UCSD-AML1 (cell line): ENCODE measurements around the gene ITPKC.

Source experiments
- DNase-seq: peaks from one replicate; lab custom pipeline; 2025; ENCODE audit not compliant: unreplicated experiment; lab: John Stamatoyannopoulos, UW

The ITPKC gene

DNA sequence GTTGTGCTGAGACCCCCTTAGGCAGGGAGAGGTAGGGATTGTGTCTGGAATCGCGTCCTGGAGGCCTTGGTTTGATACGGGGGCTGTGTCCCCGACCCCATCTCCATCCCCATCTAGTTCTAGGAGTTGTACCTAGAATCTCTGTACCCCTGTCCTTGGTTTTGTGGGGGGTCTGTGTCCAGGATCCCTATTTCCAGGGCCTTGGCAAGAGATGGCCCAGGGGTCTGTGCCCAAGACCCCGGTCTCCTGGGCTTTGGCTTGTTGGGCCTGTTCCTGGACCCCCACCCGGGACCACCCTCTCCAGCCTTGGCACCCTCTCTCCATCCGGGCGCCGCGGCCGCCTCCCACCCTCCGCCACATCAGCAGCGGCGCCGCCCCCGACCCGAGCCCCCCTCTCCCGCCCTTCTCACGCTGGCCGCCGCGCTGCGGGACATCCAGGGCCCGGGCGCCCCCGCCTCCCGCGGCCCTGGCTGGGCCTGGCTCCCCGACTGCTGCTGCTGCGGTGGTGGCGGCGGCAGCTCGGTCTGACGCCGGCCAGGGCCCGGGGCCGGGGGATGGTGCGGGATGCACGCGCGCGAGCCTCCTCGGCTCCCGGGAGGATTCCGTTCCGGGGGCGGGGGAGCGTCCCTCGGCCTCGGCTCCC lies 26.7 kb upstream of the ITPKC start, which contains the start of gene NUMBL:
TSS of gene NUMBL (minus strand) at position 602 of the 643 bp plus-strand sequence. CDS start at position 434, 168 bp downstream.
- no peak for DNase-seq

DNA sequence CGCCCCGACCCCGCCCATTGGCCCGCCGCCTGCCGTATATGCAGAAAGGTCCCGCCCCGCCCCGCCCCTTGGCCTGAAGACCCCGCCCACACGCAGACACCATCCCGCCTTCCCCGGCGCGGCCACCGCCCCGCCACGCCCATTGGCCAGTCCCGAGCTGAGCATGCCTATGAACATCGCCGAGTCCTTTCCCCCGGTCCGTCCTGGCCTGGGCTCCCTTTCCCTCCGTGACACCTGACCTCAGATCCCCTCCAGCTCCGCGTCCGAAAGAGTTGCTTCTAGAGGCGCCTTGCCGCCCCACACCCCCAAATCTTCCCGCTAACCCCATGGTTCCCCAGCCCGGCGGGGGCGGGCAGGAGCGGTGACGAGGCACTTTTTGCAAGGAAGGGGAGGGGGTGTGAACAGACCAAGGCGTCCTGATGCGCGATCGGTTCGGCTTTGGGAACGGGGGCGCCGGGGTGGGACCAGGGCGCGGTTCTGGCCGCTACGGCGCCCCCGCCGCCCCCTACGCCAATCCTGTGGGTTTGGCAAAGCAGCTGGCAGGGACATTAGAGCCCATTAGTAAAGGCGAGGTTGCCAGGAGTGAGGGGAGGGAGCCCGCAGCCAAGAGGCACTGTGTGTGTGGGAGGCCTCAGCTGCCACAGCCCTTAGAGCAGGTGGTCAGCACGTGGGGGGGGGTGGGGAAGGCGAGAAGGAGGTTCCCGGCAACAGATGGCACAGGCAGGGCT lies 26.1 kb upstream of the ITPKC start:
- DNase-seq: peak; percentile 90

GRCh38 chr19:40691421-40692211 lies 25.3 kb upstream of the ITPKC start:
- no peak for DNase-seq

GRCh38 chr19:40692212-40692551 lies 24.7 kb upstream of the ITPKC start:
- no peak for DNase-seq

GRCh38 chr19:40693150-40693788 lies 23.6 kb upstream of the ITPKC start:
- DNase-seq: no peak

GRCh38 chr19:40693896-40694295 lies 23.0 kb upstream of the ITPKC start:
- DNase-seq: no peak

- no peak for DNase-seq
Measured at GRCh38 chr19:40695881-40696280, 21.0 kb upstream of the ITPKC start.

GRCh38 chr19:40697007-40697406 lies 19.9 kb upstream of the ITPKC start:
- DNase-seq: no peak

DNA sequence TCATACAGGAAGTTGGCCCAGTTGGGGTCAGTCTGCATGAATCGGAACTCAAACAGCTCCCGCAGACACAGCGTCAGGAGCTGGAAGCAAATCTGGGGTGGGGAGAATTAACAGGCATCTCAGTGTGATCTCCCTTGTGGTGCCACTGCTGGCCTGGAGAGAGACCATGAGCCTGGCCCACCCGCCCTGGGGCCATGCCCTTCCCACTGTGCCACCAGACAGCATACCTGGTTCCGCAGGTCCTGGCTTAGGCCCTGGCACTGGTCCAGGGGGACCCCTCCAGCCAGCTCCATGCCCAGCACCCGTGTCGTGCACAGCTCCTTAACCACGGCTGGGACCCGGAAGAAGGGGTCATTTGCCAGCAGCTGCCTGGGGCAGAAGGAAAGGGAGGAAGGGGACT lies 16.8 kb upstream of the ITPKC start:
- DNase-seq: no peak

- no peak for DNase-seq
Measured at GRCh38 chr19:40701758-40702157, 15.2 kb upstream of the ITPKC start.

GRCh38 chr19:40702337-40703012 lies 14.4 kb upstream of the ITPKC start:
- DNase-seq: peak; percentile 23

- DNase-seq: no peak
Measured at GRCh38 chr19:40703029-40703755, 13.7 kb upstream of the ITPKC start.

DNA sequence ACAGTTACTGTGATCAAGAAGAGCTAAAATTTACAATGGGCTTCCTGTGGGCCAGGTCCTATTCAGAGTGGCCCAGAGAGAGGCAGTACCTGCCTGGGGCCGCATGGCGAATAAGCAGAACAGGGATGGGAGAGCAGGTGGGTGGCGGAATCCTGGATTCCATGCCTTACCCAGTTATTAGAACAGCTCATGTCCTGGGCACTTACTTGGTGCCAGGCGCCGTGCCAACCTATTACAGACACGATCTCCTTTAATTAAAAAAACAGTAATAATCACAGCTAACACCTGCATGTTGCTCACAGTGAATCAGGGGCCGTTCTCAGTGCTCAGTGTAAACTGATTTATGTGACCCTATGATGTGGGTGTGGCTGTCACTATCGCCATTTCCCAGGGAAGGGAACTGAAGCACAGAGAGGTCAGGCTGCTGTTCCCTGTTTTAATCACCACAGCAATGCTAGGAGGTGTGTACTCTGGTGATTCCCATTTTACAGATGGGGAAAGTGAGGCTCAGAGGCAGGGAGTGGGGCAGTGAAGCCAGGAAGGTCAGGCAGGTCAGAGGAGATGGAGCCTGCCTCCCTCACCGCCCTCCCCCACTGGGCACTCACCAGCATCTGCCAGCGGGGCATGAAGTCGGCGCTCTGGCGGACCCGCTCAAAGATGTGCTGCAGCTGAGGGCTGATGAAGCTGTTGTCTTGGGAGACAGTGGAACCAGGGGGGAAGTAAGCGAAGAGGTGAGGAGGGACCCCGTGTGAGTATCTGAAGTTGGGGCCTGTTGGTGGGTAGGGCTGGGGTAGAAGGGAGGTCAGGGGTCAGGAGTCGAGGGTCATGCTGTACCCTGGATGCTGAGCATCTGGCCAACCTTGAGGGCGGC lies 12.2 kb upstream of the ITPKC start:
- DNase-seq: no peak

DNA sequence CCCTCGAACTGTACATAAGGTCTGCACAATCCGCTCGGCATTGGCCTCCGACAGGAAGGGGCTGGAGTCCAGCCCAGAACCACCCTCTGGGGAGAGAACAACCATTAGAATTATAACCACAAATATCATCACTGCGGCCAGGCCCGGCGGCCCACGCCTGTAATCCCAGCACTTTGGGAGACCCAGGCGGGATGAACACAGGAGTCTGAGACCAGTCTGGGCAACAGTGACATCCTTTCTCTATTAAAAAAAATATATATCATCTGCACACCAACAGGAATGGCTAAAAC lies 11.6 kb upstream of the ITPKC start:
- no peak for DNase-seq

DNA sequence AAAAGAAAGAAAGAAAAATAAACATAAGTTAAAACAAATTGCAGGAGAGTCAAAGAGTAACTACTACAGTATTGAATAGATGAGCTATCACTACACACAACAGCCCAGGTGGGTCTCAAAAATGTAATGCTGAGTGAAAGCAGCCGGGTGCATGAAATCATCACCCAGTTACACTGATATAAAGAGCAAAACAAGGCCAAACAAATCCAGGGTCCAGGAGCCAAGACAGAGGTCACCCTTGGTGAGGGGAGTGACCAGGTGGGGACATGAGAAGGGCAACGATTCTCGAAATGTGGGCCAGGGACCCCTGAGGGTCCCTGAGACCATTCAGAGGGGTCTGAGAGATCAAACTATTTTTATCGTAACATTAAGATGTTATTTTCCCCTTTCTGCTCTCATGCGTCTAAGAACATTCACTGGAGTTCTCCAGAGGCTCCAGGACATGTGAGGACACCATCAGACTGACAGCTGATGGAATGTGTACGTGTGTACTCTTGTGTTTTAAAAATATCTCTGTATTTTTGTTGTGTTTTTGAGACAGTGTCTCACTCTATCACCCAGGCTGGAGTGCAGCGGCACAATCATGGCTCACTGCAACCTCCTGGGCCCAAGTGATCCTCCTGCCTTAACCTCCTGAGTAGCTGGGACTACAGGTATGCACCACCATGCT lies 10.8 kb upstream of the ITPKC start:
- DNase-seq: no peak

DNA sequence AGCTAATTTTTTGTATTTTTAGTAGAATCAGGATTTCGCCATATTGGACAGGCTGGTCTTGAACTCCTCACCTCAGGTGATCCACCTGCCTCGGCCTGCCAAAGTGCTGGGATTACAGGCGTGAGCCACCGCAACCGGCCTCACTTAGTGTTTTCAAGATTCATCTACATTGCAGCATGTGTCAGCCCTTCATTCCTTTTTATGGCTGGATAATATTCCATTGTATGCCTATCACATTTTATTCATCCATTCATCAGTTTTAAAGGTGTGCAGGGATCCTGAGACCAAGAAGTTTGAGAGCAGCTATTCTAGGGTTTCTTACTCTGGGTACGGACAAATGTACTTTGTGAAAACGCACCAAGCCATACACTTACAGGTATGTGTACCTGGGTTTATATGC lies 9.3 kb upstream of the ITPKC start:
- no peak for DNase-seq

DNA sequence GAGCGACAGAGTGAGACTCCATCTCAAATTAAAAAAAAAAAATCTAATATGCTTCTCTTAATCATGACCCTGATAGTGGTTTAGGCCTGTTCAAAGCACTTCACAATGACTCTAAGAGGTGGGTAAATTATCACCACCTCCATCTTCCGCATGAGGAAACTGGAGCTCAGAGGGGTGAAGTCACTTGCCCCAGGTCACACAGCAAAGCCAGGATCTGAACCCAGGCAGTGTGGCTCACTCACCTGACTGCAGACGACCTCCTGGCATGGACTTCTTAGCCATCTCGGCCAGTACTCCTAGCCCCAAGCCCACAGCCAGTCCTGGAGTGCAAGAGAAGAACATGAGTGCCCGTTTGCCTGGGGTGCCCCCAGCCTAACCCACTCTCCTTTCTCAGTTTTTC lies 7.1 kb upstream of the ITPKC start:
- no peak for DNase-seq

GRCh38 chr19:40713939-40714338 lies 3.0 kb upstream of the ITPKC start:
- no peak for DNase-seq
